SJCRH30 (cell line): ENCODE measurements around the gene LYRM7. TPM values are rescaled to one million over a fixed set of nuclear protein-coding genes. Genes with fewer than 3 reads are reported as not detected.

ENCODE experiments used
- DNase-seq, 2 experiments: peaks; one replicate each; pipeline ENCODE4 v3.0.0-alpha.2; 2015 to 2020
- H3K27ac ChIP-seq: fragments of 250-450 bp; sonication (Bioruptor Pico); 2 replicates; pipeline ENCODE4 v1.5.1; 2020; ENCODE audit warnings: mild to moderate bottlenecking, moderate library complexity
- H3K27me3 ChIP-seq: fragments of 250-450 bp; sonication (Bioruptor Pico); 2 replicates; pipeline ENCODE4 v1.5.1; 2020; ENCODE audit warnings: mild to moderate bottlenecking, moderate library complexity
- H3K36me3 ChIP-seq: fragments of 250-450 bp; sonication (Bioruptor Pico); 2 replicates; pipeline ENCODE4 v1.5.1; 2020; ENCODE audit warnings: mild to moderate bottlenecking, moderate library complexity
- H3K4me1 ChIP-seq: fragments of 250-450 bp; sonication (Bioruptor Pico); 2 replicates; pipeline ENCODE4 v1.5.1; 2020; ENCODE audit warnings: mild to moderate bottlenecking, moderate library complexity
- H3K4me3 ChIP-seq: fragments of 250-450 bp; sonication (Bioruptor Pico); 2 replicates; pipeline ENCODE4 v1.5.1; 2020; ENCODE audit warnings: mild to moderate bottlenecking, moderate library complexity
- H3K9me3 ChIP-seq: fragments of 250-450 bp; sonication (Bioruptor Pico); replicated peaks from 2 replicates; pipeline ENCODE4 v1.5.1; 2020; ENCODE audit warnings: mild to moderate bottlenecking, moderate library complexity
- total RNA-seq: library from RNA; depleted of rRNA; stranded (reverse); fragments of >200 nt; shearing (Covaris generic); gene quantifications from 2 replicates; pipeline ENCODE4 v1.2.3, GENCODE V29; 2014

The LYRM7 gene
- total RNA-seq, 1 experiment from 2014 or later, result 21.8 TPM

DNA sequence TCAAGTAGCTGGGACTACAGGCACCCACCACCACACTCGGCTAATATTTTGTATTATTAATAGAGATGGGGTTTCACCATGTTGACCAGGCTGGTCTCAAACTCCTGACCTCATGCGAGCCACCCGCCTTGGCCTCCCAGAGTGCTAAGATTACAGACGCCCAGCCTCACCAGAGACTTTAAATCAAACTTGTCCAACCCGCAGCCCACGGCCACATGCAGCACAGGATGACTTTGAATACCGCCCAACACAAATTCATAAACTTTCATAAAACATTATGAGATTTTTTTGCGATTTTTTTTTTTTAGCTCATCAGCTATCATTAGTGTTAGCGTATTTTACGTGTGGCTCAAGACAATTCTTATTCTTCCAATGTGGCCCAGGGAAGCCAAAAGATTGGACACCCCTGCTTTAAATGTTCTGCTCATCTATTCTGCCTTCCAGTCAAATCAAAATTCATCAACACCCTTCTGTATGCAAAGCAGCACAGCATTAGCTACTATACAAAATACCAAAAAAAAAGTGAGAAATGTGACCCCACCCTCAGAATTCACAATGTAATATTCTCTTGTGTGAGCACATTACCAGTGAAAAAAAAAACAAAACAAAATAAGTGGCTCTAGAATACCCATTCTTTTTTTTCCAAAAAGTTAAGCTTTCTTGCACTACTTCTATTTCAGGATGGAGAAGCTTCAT is 50.4 kb downstream of the LYRM7 start:
- Histone ChIP-seq H3K4me3 (no peak overlapping the region), H3K9me3 (no peaks in the 10 kb centered on the region), H3K36me3 (no peaks in the 10 kb centered on the region), H3K4me1 (no peaks in the 10 kb centered on the region), H3K27me3 (no peaks in the 10 kb centered on the region), H3K27ac (no peak overlapping the region)
- DNase-seq, result no peak

DNA sequence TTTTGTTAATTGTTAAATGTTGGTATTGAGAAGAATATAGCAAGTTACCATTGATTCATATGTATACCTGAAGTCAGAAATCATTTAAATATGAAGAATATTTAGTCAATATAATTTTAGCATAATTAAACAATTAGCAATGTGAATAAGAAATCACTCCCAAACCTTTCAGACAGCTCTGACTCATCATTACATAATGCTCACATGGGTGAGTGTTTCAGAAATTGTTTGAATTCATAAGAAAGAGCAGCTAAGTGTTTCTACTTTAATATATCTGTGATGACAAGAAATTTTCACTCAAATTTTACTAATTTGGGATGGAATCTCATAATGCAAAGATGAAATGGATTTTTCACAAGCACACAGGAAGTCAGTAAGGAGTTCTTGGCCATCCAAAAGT is 51.1 kb downstream of the LYRM7 start:
- Histone ChIP-seq H3K4me1 (no peaks in the 10 kb centered on the region), H3K27me3 (no peaks in the 10 kb centered on the region), H3K4me3 (no peak overlapping the region), H3K9me3 (no peaks in the 10 kb centered on the region), H3K36me3 (no peaks in the 10 kb centered on the region), H3K27ac (no peak overlapping the region)
- DNase-seq, result no peak

DNA sequence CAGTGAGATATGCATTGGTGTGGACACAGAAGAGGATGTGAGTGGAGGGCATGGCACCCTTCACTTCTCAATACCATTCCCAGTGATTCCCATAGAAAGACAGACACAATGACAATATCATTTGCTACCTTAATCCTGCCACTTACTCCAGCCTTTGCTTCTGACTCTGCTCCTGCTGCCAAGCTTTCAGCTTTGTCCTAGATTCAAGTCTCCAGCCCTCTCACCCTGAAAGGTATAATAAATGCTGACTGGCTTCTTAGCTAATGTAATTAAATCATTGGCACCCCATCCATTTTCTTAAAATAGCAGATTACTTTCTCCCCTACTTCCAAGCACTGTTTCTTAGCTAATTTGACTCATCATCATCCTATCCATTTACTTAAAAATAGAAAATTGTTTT is 52.0 kb downstream of the LYRM7 start:
- Histone ChIP-seq H3K27me3 (no peaks in the 10 kb centered on the region), H3K4me3 (no peak overlapping the region), H3K27ac (no peak overlapping the region), H3K9me3 (no peaks in the 10 kb centered on the region), H3K4me1 (no peaks in the 10 kb centered on the region), H3K36me3 (no peaks in the 10 kb centered on the region)
- no peak for DNase-seq

DNA sequence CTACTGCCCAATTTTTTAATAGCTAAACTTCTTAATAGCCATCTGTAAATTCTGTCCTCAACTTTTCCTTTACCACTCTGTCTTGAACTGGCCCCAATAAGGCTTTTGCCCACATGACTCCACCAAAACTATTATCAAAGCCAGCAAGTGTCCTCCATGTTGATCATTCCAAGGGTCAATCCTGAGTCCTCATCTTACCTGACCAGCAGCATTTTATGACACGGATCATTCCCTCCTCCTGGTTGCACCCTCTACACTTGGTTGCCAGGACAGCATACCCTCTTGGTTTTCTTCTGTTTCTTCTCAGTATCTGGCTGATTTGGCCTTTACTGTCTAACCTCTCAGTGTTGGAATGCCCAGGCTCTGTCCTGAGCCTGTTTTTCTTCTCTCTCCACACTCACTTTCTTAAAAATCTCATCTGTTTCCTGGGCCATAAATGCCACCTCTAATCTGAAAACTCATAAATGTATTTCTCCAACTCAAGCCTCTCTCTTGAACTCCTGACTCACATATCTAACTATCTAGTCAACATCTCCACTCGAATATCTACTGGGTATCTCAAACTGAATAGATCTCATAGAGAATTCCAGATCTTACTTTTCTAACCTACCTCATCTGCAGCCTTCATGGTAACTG is 53.1 kb downstream of the LYRM7 start:
- no peaks in the 10 kb centered on the region for H3K27me3 ChIP-seq
- no peaks in the 10 kb centered on the region for H3K4me1 ChIP-seq
- H3K9me3 ChIP-seq, result no peaks in the 10 kb centered on the region
- no peak for DNase-seq
- no peak overlapping the region for H3K27ac ChIP-seq
- no peak overlapping the region for H3K4me3 ChIP-seq
- H3K36me3 ChIP-seq, result no peaks in the 10 kb centered on the region

DNA sequence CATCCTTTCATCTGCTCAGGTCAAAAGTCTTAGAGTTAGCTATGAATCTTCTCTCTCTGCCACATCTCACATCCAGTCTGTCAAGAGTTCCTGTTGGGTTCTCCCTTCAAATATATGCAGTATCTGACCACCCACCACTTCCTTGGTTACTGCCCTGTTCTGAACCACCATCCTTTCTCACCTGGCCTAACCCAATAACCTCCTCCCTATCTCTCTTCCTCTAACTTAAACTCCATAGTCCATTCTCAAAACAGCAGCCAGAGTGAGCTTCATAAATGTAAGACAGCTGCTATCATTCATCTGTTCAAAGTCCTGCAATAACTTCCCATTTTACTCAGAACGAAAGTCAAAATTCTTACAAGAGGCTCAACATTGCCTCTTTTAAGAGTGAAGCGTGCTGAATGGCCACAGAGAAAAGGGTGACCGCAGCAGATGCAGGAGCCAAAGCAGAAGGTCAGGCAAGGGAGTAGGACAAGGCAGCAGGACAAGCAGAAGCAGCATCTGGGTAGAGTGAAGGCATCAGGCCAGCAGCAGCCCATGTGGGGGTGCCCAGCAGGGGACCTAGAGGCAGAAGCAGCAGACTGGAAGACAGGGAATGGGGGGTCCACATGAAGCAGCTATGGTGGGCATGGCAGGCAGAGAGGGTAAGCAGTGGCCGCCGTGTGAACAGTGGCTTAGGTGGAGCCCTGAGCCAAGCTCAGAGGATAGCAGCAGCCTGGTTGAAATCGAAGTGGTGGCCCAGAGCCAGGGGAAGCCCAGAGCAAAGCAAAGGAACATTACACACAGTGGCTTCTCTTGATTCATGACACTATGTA is 53.9 kb downstream of the LYRM7 start:
- Histone ChIP-seq H3K9me3 (no peaks in the 10 kb centered on the region), H3K27me3 (no peaks in the 10 kb centered on the region), H3K27ac (no peak overlapping the region), H3K4me3 (no peak overlapping the region), H3K4me1 (no peaks in the 10 kb centered on the region), H3K36me3 (no peaks in the 10 kb centered on the region)
- no peak for DNase-seq

DNA sequence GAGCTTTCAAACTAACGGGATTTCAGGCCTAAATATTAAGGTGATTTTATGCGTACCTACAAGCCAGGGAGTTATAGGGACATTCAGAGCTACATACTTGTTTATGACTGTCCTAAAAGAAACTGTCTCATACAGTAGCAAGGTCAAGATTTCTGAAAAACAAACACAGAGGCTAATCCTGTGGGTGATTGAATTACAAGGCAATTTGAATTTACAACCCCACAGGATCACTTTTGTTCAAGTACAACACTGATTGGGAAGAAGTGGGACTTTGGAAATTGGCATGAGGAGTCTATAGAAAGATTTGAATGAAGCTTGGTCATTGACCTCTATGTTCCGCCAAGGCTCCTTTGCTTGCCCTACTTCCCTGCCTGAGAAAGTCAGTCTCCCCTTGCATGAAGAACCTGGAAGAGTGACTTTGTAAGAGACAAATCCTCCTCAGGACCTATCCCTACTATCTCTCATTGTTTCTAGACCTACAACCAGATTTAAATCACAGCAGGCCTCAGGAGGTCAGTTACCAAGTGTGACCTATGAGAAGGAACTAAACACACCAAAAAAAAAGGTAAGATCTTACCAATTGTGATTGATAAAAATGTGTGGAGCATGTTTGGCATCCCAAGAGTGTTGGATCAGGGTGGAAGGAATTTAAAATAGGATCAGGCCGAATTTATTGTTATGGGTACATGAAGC is 54.7 kb downstream of the LYRM7 start:
- H3K27ac ChIP-seq, result no peak overlapping the region
- no peaks in the 10 kb centered on the region for H3K27me3 ChIP-seq
- H3K9me3 ChIP-seq, result no peaks in the 10 kb centered on the region
- no peaks in the 10 kb centered on the region for H3K4me1 ChIP-seq
- no peak overlapping the region for H3K4me3 ChIP-seq
- DNase-seq, result no peak
- no peaks in the 10 kb centered on the region for H3K36me3 ChIP-seq

DNA sequence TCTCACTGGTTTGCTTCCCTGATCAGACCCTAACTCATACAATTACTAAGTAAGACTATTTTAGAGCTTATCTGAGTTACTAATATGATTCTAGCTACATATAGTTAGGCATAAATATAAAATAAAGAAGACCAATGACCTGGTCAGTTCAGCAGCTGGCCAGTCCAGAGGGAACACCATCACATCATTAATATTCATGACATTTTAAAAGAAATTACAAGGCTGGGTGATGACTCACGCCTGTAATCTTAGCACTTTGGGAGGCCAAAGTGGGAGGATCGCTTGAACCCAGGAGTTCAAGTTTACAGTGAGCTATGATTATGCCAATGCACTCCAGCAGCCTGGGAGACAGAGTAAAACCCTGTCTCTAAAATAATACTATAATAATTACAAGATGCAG is 56.2 kb downstream of the LYRM7 start:
- H3K4me1 ChIP-seq, result no peaks in the 10 kb centered on the region
- H3K36me3 ChIP-seq, result no peaks in the 10 kb centered on the region
- no peak overlapping the region for H3K27ac ChIP-seq
- no peaks in the 10 kb centered on the region for H3K27me3 ChIP-seq
- H3K9me3 ChIP-seq, result no peaks in the 10 kb centered on the region
- no peak for DNase-seq
- no peak overlapping the region for H3K4me3 ChIP-seq

DNA sequence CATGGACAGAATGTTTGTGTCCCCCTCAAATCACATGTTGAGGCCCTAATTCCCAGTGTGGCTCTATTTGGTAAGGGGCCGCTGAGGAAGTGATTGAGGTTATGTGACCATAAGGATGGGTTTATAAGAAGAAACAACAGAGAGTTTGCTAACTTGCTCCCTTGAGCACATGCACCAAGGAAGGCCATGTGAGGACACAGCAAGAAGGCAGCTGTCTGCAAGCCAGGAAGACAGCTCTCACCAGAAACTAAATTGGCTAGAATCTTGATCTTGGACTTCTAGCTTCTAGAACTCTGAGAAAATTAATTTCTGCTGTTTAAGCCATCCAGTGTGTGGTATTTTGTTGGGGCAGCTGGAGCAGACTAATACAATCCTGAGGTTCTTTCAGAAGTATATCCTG is 57.9 kb downstream of the LYRM7 start:
- Histone ChIP-seq H3K9me3 (no peaks in the 10 kb centered on the region), H3K27me3 (no peaks in the 10 kb centered on the region), H3K36me3 (no peaks in the 10 kb centered on the region), H3K4me1 (no peaks in the 10 kb centered on the region), H3K27ac (no peak overlapping the region), H3K4me3 (no peak overlapping the region)
- no peak for DNase-seq

DNA sequence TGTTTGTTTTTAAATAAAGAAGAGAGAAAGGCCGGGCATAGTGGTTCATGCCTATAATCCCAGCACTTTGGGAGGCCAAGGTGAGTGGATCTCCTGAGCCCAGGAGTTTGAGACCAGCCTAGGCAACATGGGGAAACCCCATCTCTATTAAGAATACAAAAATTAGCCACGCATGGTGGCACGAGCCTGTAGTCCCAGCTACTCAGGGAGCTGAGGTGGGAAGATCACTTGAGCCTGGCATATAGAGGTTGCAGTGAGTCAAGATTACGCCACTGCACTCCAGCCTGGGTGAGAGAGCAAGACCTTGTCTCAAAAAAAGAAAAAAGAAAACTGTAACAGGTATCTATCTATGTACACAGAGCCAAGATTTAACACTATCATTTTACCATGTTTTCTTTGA is 58.9 kb downstream of the LYRM7 start:
- Histone ChIP-seq H3K4me3 (no peak overlapping the region), H3K27me3 (no peaks in the 10 kb centered on the region), H3K4me1 (no peaks in the 10 kb centered on the region), H3K27ac (no peak overlapping the region), H3K9me3 (no peaks in the 10 kb centered on the region), H3K36me3 (no peaks in the 10 kb centered on the region)
- DNase-seq, result no peak

DNA sequence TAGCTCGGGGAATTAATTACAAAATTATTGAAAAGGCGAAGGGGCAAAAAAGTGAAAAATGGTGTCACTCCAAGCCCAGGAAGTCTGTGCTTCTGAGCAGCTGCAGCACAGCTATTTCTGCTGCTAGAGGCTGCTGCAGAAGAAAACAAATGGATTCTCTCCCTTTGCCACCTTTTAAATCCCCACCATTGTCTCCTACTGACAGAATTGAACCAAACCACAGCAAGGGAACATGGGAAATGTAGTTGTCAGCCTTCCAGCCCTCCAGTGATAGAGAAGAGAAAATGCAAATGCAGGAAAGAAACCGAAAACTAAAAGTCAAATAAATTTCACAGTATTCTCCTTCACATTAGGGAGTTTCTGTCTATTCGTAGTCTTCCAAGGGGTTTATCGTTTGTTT is 59.7 kb downstream of the LYRM7 start:
- Histone ChIP-seq H3K27me3 (no peaks in the 10 kb centered on the region), H3K4me3 (no peak overlapping the region), H3K36me3 (no peaks in the 10 kb centered on the region), H3K27ac (no peak overlapping the region), H3K9me3 (no peaks in the 10 kb centered on the region), H3K4me1 (no peaks in the 10 kb centered on the region)
- DNase-seq, result peak in 1 of 2 experiments; percentile 20

DNA sequence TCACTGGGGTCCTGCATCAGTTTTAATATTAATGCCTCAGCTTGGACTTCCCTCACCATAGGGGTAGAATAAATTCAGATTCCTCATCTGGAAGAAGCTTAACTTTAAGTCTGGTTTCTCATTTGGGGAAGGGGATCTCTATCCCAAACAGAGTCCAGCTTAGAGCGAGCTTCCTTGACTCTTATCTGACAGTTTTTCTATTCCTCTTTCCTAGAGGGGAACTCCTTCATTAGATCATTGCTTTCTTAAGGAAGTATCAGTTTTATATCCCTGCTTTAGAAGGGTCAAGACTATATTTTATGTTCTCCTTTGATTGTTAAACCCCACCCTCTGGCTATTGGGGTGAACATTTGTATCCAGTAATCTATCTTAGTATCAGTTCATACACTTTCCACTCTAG is 68.9 kb downstream of the LYRM7 start:
- H3K27me3 ChIP-seq, result no peaks in the 10 kb centered on the region
- no peak overlapping the region for H3K4me3 ChIP-seq
- no peak overlapping the region for H3K27ac ChIP-seq
- H3K36me3 ChIP-seq, result no peaks in the 10 kb centered on the region
- no peak for DNase-seq
- H3K9me3 ChIP-seq, result no peaks in the 10 kb centered on the region
- H3K4me1 ChIP-seq, result no peaks in the 10 kb centered on the region

DNA sequence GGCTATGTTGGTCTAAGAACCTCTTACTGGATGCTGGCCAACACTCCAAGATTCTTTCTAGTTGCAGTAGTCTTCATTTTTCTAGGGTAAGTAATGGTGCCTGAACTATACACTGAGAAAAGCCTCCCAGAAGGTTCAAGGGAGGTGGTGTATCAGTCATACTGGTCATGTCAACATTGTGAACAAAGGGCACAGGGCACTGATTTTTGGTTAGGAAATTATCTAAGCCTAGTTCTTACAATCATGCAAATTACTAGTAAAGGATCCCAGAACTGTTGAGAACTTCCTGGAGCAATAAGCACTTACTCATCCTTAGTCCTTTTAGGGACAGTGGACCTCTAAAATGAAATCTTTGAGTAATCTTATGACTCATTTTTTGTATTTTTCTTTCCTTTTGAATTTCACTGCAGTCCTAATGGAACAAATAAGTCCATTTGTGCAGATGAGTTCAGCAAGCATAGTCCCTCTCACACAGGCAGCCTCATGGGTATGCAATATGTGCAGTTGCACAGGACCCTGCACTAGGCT is 72.0 kb downstream of the LYRM7 start:
- no peaks in the 10 kb centered on the region for H3K9me3 ChIP-seq
- no peaks in the 10 kb centered on the region for H3K27me3 ChIP-seq
- no peak for DNase-seq
- no peak overlapping the region for H3K4me3 ChIP-seq
- no peaks in the 10 kb centered on the region for H3K4me1 ChIP-seq
- H3K36me3 ChIP-seq, result no peaks in the 10 kb centered on the region
- no peak overlapping the region for H3K27ac ChIP-seq

DNA sequence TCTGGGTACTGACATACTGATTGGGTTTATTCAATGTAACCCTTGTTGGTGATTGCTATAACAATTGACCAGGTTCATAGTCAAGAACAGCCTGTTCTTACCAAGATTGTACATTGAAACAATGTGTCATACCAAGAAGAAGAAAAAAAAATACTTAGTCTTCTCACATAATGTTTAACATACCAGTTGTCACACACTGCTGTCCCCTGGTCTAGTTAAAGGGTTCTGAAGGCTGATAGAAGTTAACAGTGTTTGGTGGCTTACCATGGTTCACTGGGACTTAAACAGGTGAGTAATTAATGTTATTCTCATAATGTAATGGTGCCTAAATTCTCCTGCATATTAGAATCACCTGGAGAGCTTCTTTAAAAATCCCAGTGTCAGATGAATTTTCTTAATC is 74.6 kb downstream of the LYRM7 start:
- H3K4me1 ChIP-seq, result no peaks in the 10 kb centered on the region
- H3K9me3 ChIP-seq, result no peaks in the 10 kb centered on the region
- H3K27me3 ChIP-seq, result no peaks in the 10 kb centered on the region
- DNase-seq, result no peak
- H3K4me3 ChIP-seq, result no peak overlapping the region
- H3K36me3 ChIP-seq, result no peaks in the 10 kb centered on the region
- no peak overlapping the region for H3K27ac ChIP-seq

DNA sequence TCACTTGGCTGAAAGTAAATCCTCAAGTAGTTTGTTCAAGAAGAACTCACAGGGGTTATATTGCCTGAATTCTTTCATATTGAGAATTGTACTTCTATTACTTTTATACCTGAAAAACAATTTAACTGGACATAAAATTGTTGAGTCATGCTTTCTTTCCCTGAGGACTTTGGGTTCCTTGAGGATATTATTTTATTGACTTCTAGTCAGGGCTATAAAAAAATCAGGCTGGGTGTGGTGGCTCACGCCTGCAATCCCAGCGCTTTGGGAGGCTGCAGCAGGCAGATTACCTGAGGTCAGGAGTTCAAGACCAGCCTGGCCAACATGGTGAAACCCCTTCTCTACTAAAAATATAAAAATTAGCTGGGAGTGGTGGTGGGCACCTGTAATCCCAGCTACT is 75.2 kb downstream of the LYRM7 start:
- no peaks in the 10 kb centered on the region for H3K4me1 ChIP-seq
- H3K27me3 ChIP-seq, result no peaks in the 10 kb centered on the region
- H3K27ac ChIP-seq, result no peak overlapping the region
- no peak overlapping the region for H3K4me3 ChIP-seq
- no peaks in the 10 kb centered on the region for H3K9me3 ChIP-seq
- DNase-seq, result no peak
- H3K36me3 ChIP-seq, result no peaks in the 10 kb centered on the region

DNA sequence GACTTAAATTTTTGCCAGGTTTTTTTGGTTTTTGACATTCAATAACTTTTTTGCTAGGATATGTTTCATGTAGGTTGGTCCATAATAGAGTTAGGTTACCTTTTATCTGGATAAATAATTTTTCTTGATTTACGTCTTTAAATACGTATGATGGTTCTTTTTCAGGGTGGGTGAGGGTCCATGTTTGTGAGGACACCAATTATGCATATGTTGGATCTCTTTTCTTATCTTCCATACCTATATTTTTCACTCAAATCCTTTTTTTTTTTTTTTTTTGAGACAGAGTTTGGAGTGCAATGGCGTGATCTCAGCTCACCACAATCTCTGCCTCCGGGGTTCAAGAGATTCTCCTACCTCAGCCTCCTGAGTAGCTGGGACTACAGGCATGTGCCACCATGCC is 75.8 kb downstream of the LYRM7 start:
- DNase-seq, result no peak
- H3K36me3 ChIP-seq, result no peaks in the 10 kb centered on the region
- H3K27ac ChIP-seq, result no peak overlapping the region
- H3K4me3 ChIP-seq, result no peak overlapping the region
- H3K4me1 ChIP-seq, result no peaks in the 10 kb centered on the region
- no peaks in the 10 kb centered on the region for H3K9me3 ChIP-seq
- 0 out of 2 replicates have a peak, but pooled peaks cover 4% of the 10 kb centered on the region for H3K27me3 ChIP-seq
